ENCODE data around the gene PJA1.

The PJA1 gene

GRCh38 chrX:69155786-69156520 lies 9.3 kb downstream of the PJA1 start:
- H3K9me3 ChIP-seq (ENCODE audit: control insufficient read depth, low read length) = no peaks in the 10 kb centered on the region
- 81 to 96% methylated on average over 5 of the region's 5 CpGs for WGBS, 2 experiments
- peaks cover 15% of the 10 kb centered on the region for H3K4me1 ChIP-seq (ENCODE audit: control insufficient read depth, insufficient read depth, low read length)
- no peaks in the 10 kb centered on the region for H3K36me3 ChIP-seq (ENCODE audit: control insufficient read depth, insufficient read depth, low read length)
- H3K27ac ChIP-seq (ENCODE audit: insufficient read depth, low read depth, low read length, poor library complexity, severe bottlenecking) = no peak overlapping the region
- H3K27me3 ChIP-seq (ENCODE audit: control insufficient read depth, insufficient read depth, low read length, poor library complexity, severe bottlenecking) = no peaks in the 10 kb centered on the region
- H3K4me3 ChIP-seq (ENCODE audit: insufficient read depth, low read depth, low read length) = no peak overlapping the region

DNA sequence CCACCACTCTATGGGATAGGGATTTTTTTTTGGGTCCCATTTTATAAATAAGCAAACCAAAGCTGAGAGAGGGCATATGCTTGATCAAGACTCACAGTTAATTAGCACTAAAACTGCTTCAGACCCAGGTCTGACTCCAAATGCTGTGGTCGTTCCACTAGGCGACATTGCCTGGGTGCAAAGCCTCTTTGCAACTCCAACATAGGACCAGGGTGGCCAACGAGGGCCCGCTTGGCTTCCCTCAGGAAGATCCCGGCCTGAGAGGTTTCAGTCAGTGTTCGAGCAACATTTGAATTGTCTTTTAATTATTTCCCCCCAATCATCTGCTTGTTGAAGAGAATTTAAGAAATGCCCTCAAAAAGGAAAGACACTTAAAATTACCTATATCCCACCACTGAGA lies 11.2 kb downstream of the PJA1 start:
- H3K36me3 ChIP-seq (ENCODE audit: control insufficient read depth, insufficient read depth, low read length) = no peaks in the 10 kb centered on the region
- no peak overlapping the region for H3K4me3 ChIP-seq (ENCODE audit: insufficient read depth, low read depth, low read length)
- no peaks in the 10 kb centered on the region for H3K9me3 ChIP-seq (ENCODE audit: control insufficient read depth, low read length)
- WGBS, 2 experiments = 88 to 93% methylated on average over 6 of the region's 6 CpGs
- H3K27ac ChIP-seq (ENCODE audit: insufficient read depth, low read depth, low read length, poor library complexity, severe bottlenecking) = peak overlapping the region; percentile 16
- H3K4me1 ChIP-seq (ENCODE audit: control insufficient read depth, insufficient read depth, low read length) = peaks cover 23% of the 10 kb centered on the region
- no peaks in the 10 kb centered on the region for H3K27me3 ChIP-seq (ENCODE audit: control insufficient read depth, insufficient read depth, low read length, poor library complexity, severe bottlenecking)

- H3K27ac ChIP-seq (ENCODE audit: insufficient read depth, low read depth, low read length, poor library complexity, severe bottlenecking) = no peak overlapping the region
- 48 to 53% methylated on average over 8 of the region's 8 CpGs for WGBS, 2 experiments
- no peak overlapping the region for H3K4me3 ChIP-seq (ENCODE audit: insufficient read depth, low read depth, low read length)
- H3K36me3 ChIP-seq (ENCODE audit: control insufficient read depth, insufficient read depth, low read length) = no peaks in the 10 kb centered on the region
- H3K4me1 ChIP-seq (ENCODE audit: control insufficient read depth, insufficient read depth, low read length) = peaks cover 23% of the 10 kb centered on the region
- no peaks in the 10 kb centered on the region for H3K27me3 ChIP-seq (ENCODE audit: control insufficient read depth, insufficient read depth, low read length, poor library complexity, severe bottlenecking)
- H3K9me3 ChIP-seq (ENCODE audit: control insufficient read depth, low read length) = no peaks in the 10 kb centered on the region
Observed at GRCh38 chrX:69153060-69153730, 12.1 kb downstream of the PJA1 start.

DNA sequence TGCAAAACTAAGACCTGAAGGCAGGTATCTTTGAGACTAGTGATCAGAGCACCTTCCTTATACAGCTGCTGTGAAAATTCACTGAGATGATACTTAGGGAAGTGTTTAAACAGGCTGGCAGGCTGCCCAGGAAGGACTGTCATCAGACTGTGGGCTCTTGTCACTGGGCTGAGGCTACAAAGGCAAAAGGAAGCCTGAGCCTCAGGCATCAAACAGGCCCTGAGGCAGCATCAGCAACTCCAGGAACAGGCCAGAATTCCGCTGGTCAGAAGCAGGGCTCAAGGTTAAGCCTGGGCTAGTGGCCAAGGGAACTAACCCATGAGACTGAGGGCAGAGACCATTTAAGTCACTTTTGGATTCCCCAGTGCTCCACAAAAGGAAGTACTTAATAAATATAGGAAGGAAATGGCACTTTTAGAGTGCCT lies 12.8 kb downstream of the PJA1 start:
- H3K27ac ChIP-seq (ENCODE audit: insufficient read depth, low read depth, low read length, poor library complexity, severe bottlenecking) = no peak overlapping the region
- no peaks in the 10 kb centered on the region for H3K36me3 ChIP-seq (ENCODE audit: control insufficient read depth, insufficient read depth, low read length)
- H3K4me1 ChIP-seq (ENCODE audit: control insufficient read depth, insufficient read depth, low read length) = peaks cover 23% of the 10 kb centered on the region
- H3K27me3 ChIP-seq (ENCODE audit: control insufficient read depth, insufficient read depth, low read length, poor library complexity, severe bottlenecking) = no peaks in the 10 kb centered on the region
- no peaks in the 10 kb centered on the region for H3K9me3 ChIP-seq (ENCODE audit: control insufficient read depth, low read length)
- no peak overlapping the region for H3K4me3 ChIP-seq (ENCODE audit: insufficient read depth, low read depth, low read length)
- WGBS, 2 experiments = 93 to 100% methylated on average over 1 of the region's 1 CpG

DNA sequence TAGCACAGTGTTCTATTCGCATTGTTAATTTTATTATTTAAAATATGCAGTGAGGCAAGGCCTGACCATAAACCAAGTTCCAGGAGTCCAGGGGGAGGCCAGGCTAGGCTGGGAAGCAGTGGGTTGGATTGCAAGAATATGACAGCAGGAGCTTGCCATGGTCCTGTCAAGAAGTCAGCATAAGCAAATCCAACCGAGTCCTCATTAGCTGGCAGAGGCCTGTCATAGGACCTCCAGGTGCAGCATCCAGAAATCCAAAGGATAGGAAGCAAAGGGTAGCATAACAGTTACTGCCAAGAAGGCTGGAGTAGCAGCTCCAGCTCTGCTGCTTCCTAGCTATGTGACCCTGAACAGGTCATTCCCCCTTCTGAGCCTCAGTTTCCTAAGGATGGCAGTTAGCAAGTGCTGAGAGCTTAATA lies 13.4 kb downstream of the PJA1 start:
- Histone ChIP-seq H3K4me3 (ENCODE audit: insufficient read depth, low read depth, low read length) (no peak overlapping the region), H3K27me3 (ENCODE audit: control insufficient read depth, insufficient read depth, low read length, poor library complexity, severe bottlenecking) (no peaks in the 10 kb centered on the region), H3K27ac (ENCODE audit: insufficient read depth, low read depth, low read length, poor library complexity, severe bottlenecking) (no peak overlapping the region), H3K4me1 (ENCODE audit: control insufficient read depth, insufficient read depth, low read length) (peaks cover 23% of the 10 kb centered on the region), H3K9me3 (ENCODE audit: control insufficient read depth, low read length) (no peaks in the 10 kb centered on the region), H3K36me3 (ENCODE audit: control insufficient read depth, insufficient read depth, low read length) (no peaks in the 10 kb centered on the region)
- 88 to 97% methylated on average over 1 to 2 of the region's 2 CpGs for WGBS, 2 experiments

GRCh38 chrX:69150281-69150960 lies 14.8 kb downstream of the PJA1 start:
- no peaks in the 10 kb centered on the region for H3K36me3 ChIP-seq (ENCODE audit: control insufficient read depth, insufficient read depth, low read length)
- H3K9me3 ChIP-seq (ENCODE audit: control insufficient read depth, low read length) = no peaks in the 10 kb centered on the region
- no peaks in the 10 kb centered on the region for H3K27me3 ChIP-seq (ENCODE audit: control insufficient read depth, insufficient read depth, low read length, poor library complexity, severe bottlenecking)
- peak overlapping the region; percentile 26 for H3K27ac ChIP-seq (ENCODE audit: insufficient read depth, low read depth, low read length, poor library complexity, severe bottlenecking)
- peaks cover 26% of the 10 kb centered on the region for H3K4me1 ChIP-seq (ENCODE audit: control insufficient read depth, insufficient read depth, low read length)
- H3K4me3 ChIP-seq (ENCODE audit: insufficient read depth, low read depth, low read length) = no peak overlapping the region
- 14 to 20% methylated on average over 7 to 9 of the region's 12 CpGs for WGBS, 2 experiments

- Histone ChIP-seq H3K4me1 (ENCODE audit: control insufficient read depth, insufficient read depth, low read length) (peaks cover 29% of the 10 kb centered on the region), H3K36me3 (ENCODE audit: control insufficient read depth, insufficient read depth, low read length) (no peaks in the 10 kb centered on the region), H3K4me3 (ENCODE audit: insufficient read depth, low read depth, low read length) (no peak overlapping the region), H3K9me3 (ENCODE audit: control insufficient read depth, low read length) (no peaks in the 10 kb centered on the region), H3K27me3 (ENCODE audit: control insufficient read depth, insufficient read depth, low read length, poor library complexity, severe bottlenecking) (no peaks in the 10 kb centered on the region), H3K27ac (ENCODE audit: insufficient read depth, low read depth, low read length, poor library complexity, severe bottlenecking) (peak overlapping the region; percentile 85)
- WGBS, 2 experiments = 4 to 5% methylated on average over 21 to 28 of the region's 28 CpGs
Observed at GRCh38 chrX:69149466-69150280, 15.6 kb downstream of the PJA1 start.

- Histone ChIP-seq H3K27me3 (ENCODE audit: control insufficient read depth, insufficient read depth, low read length, poor library complexity, severe bottlenecking) (no peaks in the 10 kb centered on the region), H3K4me1 (ENCODE audit: control insufficient read depth, insufficient read depth, low read length) (peaks cover 27% of the 10 kb centered on the region), H3K27ac (ENCODE audit: insufficient read depth, low read depth, low read length, poor library complexity, severe bottlenecking) (no peak overlapping the region), H3K4me3 (ENCODE audit: insufficient read depth, low read depth, low read length) (no peak overlapping the region), H3K36me3 (ENCODE audit: control insufficient read depth, insufficient read depth, low read length) (no peaks in the 10 kb centered on the region), H3K9me3 (ENCODE audit: control insufficient read depth, low read length) (no peaks in the 10 kb centered on the region)
- WGBS, 2 experiments = 70 to 72% methylated on average over 4 to 5 of the region's 5 CpGs
Observed at GRCh38 chrX:69148946-69149345, 16.3 kb downstream of the PJA1 start.

- peaks cover 23% of the 10 kb centered on the region for H3K4me1 ChIP-seq (ENCODE audit: control insufficient read depth, insufficient read depth, low read length)
- H3K9me3 ChIP-seq (ENCODE audit: control insufficient read depth, low read length) = no peaks in the 10 kb centered on the region
- 90 to 98% methylated on average over 1 to 3 of the region's 4 CpGs for WGBS, 2 experiments
- H3K4me3 ChIP-seq (ENCODE audit: insufficient read depth, low read depth, low read length) = no peak overlapping the region
- no peaks in the 10 kb centered on the region for H3K36me3 ChIP-seq (ENCODE audit: control insufficient read depth, insufficient read depth, low read length)
- H3K27me3 ChIP-seq (ENCODE audit: control insufficient read depth, insufficient read depth, low read length, poor library complexity, severe bottlenecking) = no peaks in the 10 kb centered on the region
- H3K27ac ChIP-seq (ENCODE audit: insufficient read depth, low read depth, low read length, poor library complexity, severe bottlenecking) = no peak overlapping the region
Observed at GRCh38 chrX:69146739-69147138, 18.5 kb downstream of the PJA1 start.

Data from ectodermal cell (in vitro differentiated cells).